Body of pancreas (tissue), 4 donors: ENCODE data around the gene SLC35F3. TPM values are rescaled to one million over a fixed set of nuclear protein-coding genes. Genes with fewer than 3 reads are reported as not detected.

Source experiments
- ATAC-seq: fragments of 150-250 bp; one replicate; pipeline ENCODE4 v1.9.1; 2016
- DNase-seq, 4 donors: peaks; one replicate each; pipeline ENCODE4 v3.0.0-alpha.2; 2019
- H3K27ac ChIP-seq, 4 donors: fragments of 200-600 bp; sonication (generic); 1 replicate in 3 of 4; 2 replicates in 1 of 4; pipeline versions ENCODE4 v1.5.1 to v1.6.1; 2016 to 2019; ENCODE audit warnings: mild to moderate bottlenecking in 1 of 4, mixed read lengths in 1 of 4, moderate library complexity in 1 of 4
- H3K27me3 ChIP-seq, 2 donors: fragments of 200-600 bp; sonication (generic); one replicate each; pipeline ENCODE4 v1.6.0; 2016; ENCODE audit warnings: mild to moderate bottlenecking in 1 of 2
- H3K36me3 ChIP-seq, 2 donors: fragments of 200-600 bp; sonication (generic); replicated peaks in 1 of 2; 2 replicates each; pipeline ENCODE4 v1.5.1; 2016; ENCODE audit warnings: low read depth in 2 of 2; ENCODE audit not compliant: insufficient read depth in 1 of 2
- H3K4me1 ChIP-seq: fragments of 200-600 bp; sonication (generic); one replicate; pipeline ENCODE4 v1.6.0; 2016
- H3K4me3 ChIP-seq, 2 donors: fragments of 200-600 bp; sonication (generic); 1 replicate in 1 of 2; 2 replicates in 1 of 2; pipeline ENCODE4 v1.5.1; 2016 to 2019
- H3K9me3 ChIP-seq, 3 donors: fragments of 200-600 bp; sonication (generic); 1 replicate in 2 of 3; 2 replicates in 1 of 3; pipeline ENCODE4 v1.5.1; 2016
- POLR2A ChIP-seq, 3 donors: fragments of 450-650 bp; IDR thresholded peaks; one replicate each; pipeline ENCODE4 v1.6.1; 2016; ENCODE audit warnings: antibody characterized with exemption in 3 of 3, mild to moderate bottlenecking in 2 of 3
- WGBS, 2 donors: methylation state at CpG; one replicate each; pipeline ENCODE4 v1.1.5; 2017; 5-methylcytosine and 5-hydroxymethylcytosine counted together
- intact Hi-C: fragments of 100-400 bp; cut with DNase I; formaldehyde crosslinking; loops from one replicate; pipeline ENCODE4 v1.15.1; 2023
- total RNA-seq, 2 donors: library from RNA; depleted of rRNA; stranded (reverse); fragments of >200 nt; gene quantifications; one replicate each; pipeline ENCODE4 v1.1.0, GENCODE V29; 2016
- TF ChIP-seq, protein P1 (sequence below), 7 experiments: fragments of 450-650 bp in 4 of 7; fragments of 200-600 bp in 3 of 7; sonication (generic) in 3 of 7; IDR thresholded peaks; one replicate each; pipeline ENCODE4 v1.5.1; 2016 to 2019; ENCODE audit warnings: antibody characterized with exemption in 7 of 7

SLC35F3 gene
- total RNA-seq, 2 donors from 2014 or later = 0.99 to 11.7 TPM

DNA sequence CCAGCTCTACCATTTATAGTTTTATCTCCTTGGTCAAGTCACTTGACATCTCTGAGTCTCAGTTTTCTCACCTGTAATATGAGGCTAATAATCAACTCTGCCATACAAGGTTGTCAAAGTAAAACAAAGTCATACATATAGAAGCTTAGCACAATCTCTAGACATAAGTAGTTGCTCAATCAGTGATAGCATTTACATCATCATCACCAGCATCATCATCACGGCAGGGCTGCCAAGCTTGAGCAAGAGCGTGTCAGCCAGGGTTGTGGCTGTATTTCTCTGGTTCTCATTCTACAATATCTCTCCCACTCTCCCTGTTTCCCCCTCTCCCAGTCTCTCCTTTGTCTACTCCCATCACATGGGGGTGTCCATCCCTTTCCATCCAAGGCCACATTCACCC, 427.0 kb downstream of the SLC35F3 start:
- H3K36me3 ChIP-seq = no peaks in the 10 kb centered on the region
- ATAC-seq = no peak
- no peaks in the 10 kb centered on the region for H3K27me3 ChIP-seq
- no peak overlapping the region for H3K4me3 ChIP-seq
- WGBS, 2 donors = 75 to 81% methylated on average over 2 of the region's 2 CpGs
- no peak overlapping the region for H3K27ac ChIP-seq
- no peaks in the 10 kb centered on the region for H3K9me3 ChIP-seq
- no peak for DNase-seq
- intact Hi-C loops = no loop called here
- H3K4me1 ChIP-seq = peaks cover 6% of the 10 kb centered on the region
- TF ChIP-seq, protein P1, sequence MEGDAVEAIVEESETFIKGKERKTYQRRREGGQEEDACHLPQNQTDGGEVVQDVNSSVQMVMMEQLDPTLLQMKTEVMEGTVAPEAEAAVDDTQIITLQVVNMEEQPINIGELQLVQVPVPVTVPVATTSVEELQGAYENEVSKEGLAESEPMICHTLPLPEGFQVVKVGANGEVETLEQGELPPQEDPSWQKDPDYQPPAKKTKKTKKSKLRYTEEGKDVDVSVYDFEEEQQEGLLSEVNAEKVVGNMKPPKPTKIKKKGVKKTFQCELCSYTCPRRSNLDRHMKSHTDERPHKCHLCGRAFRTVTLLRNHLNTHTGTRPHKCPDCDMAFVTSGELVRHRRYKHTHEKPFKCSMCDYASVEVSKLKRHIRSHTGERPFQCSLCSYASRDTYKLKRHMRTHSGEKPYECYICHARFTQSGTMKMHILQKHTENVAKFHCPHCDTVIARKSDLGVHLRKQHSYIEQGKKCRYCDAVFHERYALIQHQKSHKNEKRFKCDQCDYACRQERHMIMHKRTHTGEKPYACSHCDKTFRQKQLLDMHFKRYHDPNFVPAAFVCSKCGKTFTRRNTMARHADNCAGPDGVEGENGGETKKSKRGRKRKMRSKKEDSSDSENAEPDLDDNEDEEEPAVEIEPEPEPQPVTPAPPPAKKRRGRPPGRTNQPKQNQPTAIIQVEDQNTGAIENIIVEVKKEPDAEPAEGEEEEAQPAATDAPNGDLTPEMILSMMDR (IDR thresholded peaks at IDR 0.05) = no peak
- no peak for TF ChIP-seq POLR2A (IDR thresholded peaks at IDR 0.05)

DNA sequence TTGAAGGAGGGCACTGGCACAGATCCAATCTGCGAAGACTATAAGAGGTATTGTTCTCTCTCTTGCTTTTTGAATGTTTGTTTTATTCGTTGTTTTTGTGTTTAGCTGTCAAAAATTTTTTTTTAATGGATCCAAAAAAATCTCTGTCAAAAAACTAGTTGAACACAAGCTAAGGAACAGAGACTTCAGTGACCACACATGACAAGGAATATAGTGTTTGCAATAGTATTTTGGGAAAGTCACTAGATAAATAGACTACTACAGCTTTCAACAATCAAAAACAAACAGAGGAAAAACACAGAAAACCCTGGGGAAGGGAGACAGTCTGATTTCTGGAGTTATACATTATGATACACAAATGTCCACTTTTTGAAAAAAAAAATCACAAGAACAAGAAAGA, 431.9 kb downstream of the SLC35F3 start:
- WGBS, 2 donors = 61 to 74% methylated on average over 2 of the region's 2 CpGs
- Histone ChIP-seq H3K9me3 (peaks cover 0 to 5% (median 0%) of the 10 kb centered on the region in 3 donors), H3K27ac (no peak overlapping the region), H3K4me1 (no peaks in the 10 kb centered on the region), H3K27me3 (no peaks in the 10 kb centered on the region), H3K4me3 (no peak overlapping the region), H3K36me3 (no peaks in the 10 kb centered on the region)
- intact Hi-C loops = no loop called here
- DNase-seq = no peak
- ATAC-seq = no peak
- no peak for TF ChIP-seq POLR2A (IDR thresholded peaks at IDR 0.05)
- TF ChIP-seq, protein P1 (IDR thresholded peaks at IDR 0.05) = no peak

DNA sequence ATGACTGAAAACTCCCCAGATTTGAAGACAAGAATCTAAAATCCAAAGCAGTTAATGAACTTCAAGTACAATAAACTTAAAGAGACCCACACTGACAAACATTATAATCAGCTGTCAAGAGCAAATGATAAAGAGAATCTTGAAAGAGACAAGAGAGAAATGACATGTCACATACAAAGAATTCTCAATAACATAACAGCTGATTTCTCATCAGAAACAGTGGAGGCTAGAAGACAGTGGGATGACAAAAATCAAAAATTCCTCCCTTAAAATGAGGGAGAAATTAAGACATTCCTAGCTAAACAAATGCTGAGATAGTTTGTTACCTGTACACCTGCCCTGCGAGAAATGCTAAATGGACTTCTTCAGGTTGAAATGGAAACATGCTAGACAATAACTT, 432.8 kb downstream of the SLC35F3 start:
- TF ChIP-seq POLR2A (IDR thresholded peaks at IDR 0.05) = no peak
- TF ChIP-seq, protein P1 (IDR thresholded peaks at IDR 0.05) = no peak
- H3K9me3 ChIP-seq = peaks cover 0 to 5% (median 0%) of the 10 kb centered on the region in 3 donors
- no peak for ATAC-seq
- H3K27ac ChIP-seq = no peak overlapping the region
- no peaks in the 10 kb centered on the region for H3K27me3 ChIP-seq
- no peaks in the 10 kb centered on the region for H3K36me3 ChIP-seq
- H3K4me1 ChIP-seq = no peaks in the 10 kb centered on the region
- WGBS, 2 donors = 86 to 88% methylated on average over 1 of the region's 1 CpG
- no peak overlapping the region for H3K4me3 ChIP-seq
- intact Hi-C loops = no loop called here
- no peak for DNase-seq

DNA sequence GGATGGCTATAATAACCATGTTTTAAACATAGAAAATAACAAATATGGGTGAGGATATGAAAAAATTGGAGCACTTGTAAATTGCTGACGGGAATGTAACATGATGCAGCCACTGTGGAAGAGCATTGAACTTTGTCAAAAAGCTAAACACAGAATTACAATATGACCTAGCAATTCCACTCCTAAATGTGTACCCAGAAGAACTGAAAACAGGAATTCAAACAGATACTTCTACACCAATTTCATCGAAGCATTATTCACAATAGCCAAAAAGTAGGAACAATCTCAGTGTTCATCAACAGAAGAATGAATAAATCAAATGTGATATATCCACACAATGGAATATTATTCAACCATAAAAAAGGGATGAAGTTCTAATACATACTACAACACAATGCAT, 436.1 kb downstream of the SLC35F3 start:
- Histone ChIP-seq H3K9me3 (peaks cover 0 to 5% (median 0%) of the 10 kb centered on the region in 3 donors), H3K36me3 (no peaks in the 10 kb centered on the region), H3K4me1 (no peaks in the 10 kb centered on the region), H3K27me3 (no peaks in the 10 kb centered on the region), H3K27ac (no peak overlapping the region), H3K4me3 (no peak overlapping the region)
- 80 to 89% methylated on average over 2 of the region's 2 CpGs for WGBS, 2 donors
- DNase-seq (no peak), ATAC-seq (no peak)
- intact Hi-C loops = no loop called here
- TF ChIP-seq POLR2A (IDR thresholded peaks at IDR 0.05) = no peak
- TF ChIP-seq, protein P1 (IDR thresholded peaks at IDR 0.05) = no peak

DNA sequence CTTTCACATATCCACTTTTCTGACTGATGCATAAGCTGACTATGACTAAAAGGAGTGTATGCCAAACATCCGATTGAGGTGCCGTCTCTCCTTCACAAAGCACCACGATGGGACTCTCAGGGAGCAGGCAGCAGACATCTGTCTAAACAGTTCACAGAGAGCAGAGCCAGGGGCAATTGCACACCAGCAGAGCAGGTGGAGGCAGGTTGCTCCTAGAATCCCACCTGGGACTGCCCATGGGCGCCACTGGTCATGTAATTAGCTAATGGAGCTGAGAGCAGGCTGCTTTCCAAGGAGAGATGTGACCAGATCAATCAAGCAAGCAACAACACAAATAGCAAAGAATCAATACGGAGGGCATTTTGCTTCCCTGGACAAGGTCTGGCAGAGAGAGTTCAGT, 438.3 kb downstream of the SLC35F3 start:
- 48 to 54% methylated on average over 5 of the region's 5 CpGs for WGBS, 2 donors
- H3K4me1 ChIP-seq = no peaks in the 10 kb centered on the region
- DNase-seq = no peak
- ATAC-seq = no peak
- no peaks in the 10 kb centered on the region for H3K9me3 ChIP-seq
- no peaks in the 10 kb centered on the region for H3K27me3 ChIP-seq
- H3K27ac ChIP-seq = no peak overlapping the region
- no peak for TF ChIP-seq POLR2A (IDR thresholded peaks at IDR 0.05)
- TF ChIP-seq, protein P1 (IDR thresholded peaks at IDR 0.05) = no peak
- H3K4me3 ChIP-seq = no peak overlapping the region
- intact Hi-C loops = no loop called here
- no peaks in the 10 kb centered on the region for H3K36me3 ChIP-seq
